OCI-M1 (cell line): ENCODE measurements around the gene SIGLEC1.

Experiments used
- DNase-seq: peaks from one replicate; lab custom pipeline; 2025; lab: John Stamatoyannopoulos, UW

Gene SIGLEC1

DNA sequence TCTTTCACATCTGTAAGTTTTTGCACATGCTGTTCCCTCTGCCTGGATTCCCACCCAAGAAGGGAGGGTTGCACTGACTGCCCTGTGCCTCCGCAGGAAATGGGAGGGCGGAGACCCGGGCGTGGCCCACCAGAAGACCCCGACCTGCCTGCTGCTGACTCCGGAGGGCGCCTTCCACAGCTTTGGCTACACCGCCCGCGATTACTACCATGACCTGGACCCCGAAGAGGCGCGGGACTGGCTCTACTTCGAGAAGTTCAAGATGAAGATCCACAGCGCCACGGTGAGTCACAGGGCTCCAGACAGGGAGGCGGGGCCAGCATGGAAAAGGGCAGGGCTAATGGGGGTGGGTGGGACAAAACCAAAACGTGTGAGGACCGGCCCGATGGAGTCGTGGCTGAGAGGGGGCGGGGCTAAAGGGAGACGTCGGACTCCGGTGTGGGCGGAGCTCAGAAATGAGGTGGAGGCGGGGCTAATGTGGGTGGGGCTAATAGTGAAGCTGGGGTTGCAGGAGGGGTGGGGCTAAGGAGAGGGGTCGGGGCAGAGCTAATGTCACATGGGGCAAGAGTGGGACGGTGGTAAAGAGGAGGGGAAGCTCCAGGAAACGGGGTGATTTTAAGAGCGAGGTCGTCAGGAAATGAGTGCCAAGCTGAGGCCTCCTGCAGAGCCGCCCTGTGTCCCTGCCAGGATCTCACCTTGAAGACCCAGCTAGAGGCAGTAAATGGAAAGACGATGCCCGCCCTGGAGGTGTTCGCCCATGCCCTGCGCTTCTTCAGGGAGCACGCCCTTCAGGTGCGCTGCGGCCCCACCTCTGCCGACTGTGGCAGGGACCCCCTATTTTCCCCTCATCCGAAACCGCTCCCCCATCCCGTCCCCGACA, 32.6 kb upstream of the SIGLEC1 start:
- peak; percentile 91 for DNase-seq

DNA sequence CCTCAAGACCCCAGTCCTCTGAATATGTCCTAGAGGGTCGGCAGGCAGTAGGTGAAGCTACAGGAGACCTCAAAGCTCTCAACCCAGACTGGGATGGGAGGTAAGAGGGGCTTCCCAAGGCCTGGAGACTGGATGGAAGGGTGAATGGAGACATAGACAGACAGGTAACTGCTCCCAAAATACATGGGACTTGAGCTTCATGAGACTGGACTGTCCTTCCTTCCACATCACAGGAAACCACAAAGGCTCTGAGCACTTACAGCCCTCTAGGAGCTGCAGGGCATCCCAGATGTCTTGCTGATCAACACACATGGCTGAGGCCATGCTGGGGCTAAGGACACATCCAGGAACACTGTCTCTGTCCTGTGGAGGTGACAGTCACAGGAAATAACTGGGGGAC, 31.6 kb upstream of the SIGLEC1 start:
- no peak for DNase-seq

GRCh38 chr20:3743251-3743650, 30.9 kb upstream of the SIGLEC1 start:
- no peak for DNase-seq

DNA sequence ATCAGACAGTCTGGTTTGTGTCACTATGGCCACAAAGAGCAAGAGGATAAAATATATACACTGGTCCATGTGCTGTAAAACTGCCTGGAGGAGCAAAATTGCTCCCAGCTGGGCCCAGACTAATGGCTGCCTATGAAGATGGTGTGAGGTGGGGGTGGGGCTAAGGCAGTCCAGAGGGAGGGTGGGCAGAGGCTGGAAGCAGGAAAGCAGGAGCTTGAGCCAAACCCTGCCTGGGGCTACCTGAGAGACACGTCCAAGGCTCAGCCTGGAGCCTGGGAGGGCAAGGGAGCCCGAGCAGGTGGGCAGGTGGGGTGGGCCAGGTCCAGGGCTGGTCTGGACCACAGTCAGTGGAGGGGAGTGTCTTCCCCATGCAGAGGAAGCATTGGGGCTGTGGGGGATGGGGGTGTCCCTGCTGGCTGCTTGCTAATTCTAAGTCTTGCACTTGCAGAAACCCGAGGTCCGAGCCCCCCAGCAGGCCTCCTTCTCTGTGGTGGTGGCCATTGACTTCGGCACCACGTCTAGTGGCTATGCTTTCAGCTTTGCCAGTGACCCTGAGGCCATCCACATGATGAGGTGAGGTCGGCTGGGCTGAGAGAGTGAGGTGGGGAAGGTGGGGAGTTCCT, 29.5 kb upstream of the SIGLEC1 start:
- DNase-seq = no peak

- DNase-seq = no peak
Observed at GRCh38 chr20:3740615-3741301, 28.4 kb upstream of the SIGLEC1 start.

DNA sequence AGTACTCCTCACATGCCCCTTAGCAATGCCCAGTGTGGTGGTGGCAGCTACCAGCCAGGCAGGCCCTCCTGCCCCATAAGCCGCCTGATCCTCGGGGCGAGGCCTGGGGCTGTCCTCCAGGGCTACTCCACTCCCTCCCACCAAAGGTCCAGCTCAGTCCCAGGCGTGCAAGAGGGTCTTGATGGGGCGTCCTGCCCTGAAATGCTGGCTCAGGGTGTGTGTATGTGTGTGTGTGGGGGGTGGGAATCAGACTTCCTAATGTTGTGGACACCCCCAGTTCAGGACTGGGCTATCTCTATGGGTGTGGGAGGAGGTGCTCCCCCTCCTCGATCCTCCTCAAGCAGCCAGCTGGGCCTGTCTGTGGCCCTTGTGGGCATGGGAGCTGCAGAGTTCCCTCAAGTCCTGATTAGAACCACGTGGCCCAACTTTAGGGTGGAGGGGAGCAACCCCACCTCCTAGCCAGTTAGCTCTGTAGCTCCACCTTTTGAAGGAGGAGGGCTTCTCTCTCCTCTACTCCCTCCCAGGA, 27.6 kb upstream of the SIGLEC1 start:
- peak; percentile 36 for DNase-seq

GRCh38 chr20:3739054-3739925, 26.9 kb upstream of the SIGLEC1 start:
- DNase-seq = no peak

DNA sequence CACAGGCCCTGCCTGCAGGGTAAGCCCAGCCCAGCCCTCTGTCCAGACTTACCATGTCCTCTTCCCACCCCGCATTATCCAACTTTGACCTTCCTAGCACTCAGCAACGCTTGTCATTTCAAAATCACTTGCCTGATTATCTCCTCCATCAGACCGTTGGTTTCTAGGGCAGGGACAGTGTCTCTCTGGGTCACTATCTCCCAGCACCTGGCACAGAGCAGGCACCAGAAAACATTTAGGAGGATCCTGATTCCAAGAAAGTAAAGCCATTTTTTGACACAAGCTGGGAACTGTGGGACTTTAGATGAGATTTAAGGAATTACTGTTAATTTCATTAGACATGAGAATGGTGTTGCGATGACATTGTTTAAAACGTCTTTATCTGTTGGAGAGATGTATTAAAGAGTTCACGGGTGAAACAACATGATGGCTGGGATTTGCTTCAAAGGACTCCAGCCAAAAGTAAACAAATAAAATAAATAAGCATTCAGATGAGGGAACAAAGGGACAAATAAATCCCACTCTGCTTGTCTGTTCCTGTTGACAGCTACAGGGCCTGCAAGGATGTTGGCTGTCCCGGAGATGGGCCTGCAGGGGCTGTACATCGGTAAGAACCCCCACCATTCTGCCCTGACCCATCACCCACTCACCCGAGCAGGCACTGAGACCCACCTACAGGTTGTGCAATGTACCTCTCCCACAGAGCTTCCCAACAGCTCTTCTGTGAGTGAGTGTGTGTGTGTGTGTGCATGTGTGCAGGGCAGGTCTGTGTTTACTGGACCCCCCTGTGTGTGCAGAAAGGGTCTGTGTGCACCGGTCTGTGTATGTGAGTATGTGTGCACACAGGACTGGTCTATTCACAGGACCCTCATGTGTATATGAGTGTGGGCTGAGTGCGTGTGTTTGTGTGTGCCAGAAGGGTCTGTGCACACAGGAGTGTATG, 26.0 kb upstream of the SIGLEC1 start:
- peak; percentile 35 for DNase-seq

- no peak for DNase-seq
Observed at GRCh38 chr20:3735768-3736167, 23.4 kb upstream of the SIGLEC1 start.

GRCh38 chr20:3734111-3734843, 21.9 kb upstream of the SIGLEC1 start:
- DNase-seq = no peak

DNA sequence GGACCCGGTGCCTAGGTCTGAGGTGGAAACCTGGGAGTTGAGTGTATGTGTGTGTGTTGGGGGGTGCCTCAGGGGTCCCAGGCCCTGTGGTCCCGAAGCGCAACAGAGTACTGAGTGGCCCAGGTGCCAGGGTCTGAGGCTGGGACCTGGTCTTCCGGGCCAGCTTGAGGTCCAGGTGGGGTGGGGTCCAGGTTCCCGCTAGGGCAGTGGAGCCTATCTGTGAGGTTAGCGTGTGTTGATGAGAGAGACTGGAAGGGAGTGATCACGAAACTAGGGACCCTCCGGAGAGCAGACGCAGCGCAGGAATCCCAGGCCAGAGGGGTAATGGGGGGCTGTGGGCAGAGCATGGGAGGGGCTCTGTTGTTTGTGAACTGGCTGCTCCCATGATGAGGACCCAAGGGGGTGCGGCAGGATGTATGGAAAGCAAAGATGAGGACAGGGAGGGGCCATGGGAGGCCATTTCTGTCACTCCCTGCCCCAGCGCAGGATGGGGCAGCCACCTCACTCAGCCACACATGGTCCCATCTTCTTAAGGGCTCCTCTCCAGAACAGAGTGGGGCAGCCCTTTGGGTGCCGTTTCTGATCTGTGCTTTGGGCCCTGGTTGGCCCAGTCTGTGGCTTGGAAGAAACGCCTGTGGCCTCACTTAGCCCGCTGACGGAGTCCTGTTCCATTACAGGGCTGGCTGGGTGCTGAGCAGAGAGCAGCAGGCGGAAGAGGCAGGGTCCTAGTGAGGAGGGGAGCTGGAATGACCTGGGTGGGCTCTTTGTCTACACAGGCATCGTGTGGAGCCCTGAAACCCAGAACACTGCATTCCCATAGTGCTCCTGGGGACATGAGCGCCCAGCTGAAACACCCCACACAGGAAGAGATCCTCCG, 21.0 kb upstream of the SIGLEC1 start:
- no peak for DNase-seq

DNA sequence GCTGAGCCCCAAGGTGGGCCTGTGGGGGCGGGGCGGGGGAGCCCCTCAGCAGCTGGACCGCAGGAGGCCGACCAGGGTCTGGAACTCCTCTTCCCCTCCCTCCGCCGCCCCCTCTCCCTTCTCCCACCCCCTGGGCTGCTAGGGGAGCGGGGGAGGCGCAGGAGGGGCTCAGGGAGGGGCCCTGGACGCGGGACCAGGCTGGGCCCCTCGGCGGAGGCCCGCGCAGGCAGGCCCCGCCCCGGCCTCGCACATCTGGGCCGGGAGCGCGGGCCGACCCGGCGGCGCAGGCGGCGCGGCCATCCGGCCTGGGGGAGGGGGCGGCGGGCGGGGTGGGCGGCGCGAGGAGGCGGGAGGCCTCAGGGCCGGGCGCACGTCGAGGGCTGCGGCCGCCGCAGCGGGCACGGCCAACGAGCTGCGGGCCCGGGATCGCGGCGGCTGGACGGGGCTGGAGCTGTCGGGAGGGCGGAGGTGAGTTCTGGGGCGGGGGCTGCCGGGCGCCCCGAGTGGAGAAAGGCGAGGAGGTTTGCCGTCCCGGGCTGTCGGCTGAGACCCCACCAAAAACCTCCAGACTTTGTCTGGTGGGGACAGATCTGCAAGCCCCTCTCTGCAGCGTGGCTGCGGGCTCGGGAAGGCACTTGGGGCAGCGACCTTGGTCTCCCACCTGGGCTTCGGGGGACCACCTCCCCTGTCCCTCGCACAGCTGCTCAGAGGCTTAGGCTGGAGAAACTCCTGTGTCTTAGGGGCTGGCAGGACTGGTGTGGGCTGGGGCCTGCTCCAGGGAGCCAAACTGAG, 20.1 kb upstream of the SIGLEC1 start, which contains the start of gene HSPA12B:
Gene HSPA12B (plus strand): TSS at position 359 of the 792 bp plus-strand sequence. CDS start 5,990 bp downstream, outside the sequence.
- no peak for DNase-seq

DNA sequence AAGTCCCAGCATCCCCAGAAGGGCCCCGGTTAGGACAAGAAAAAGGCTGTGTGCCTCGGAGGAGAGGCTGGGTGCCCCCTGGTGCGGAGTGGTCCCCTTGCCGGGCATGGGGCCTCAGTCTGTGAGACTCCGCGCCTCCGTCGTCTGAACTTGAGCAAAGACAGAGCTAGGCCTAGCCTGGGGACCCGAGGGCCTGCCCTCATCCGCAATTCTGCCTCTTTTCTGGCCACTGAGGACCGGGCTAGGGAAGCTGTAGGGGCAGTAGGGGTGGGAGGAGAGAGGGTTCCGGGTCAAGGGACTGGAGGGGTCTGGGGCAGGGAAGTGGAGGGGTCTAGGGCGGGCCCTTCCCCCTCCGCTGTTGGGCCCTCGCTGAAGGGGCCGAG, 19.5 kb upstream of the SIGLEC1 start:
- no peak for DNase-seq

GRCh38 chr20:3730803-3731672, 18.6 kb upstream of the SIGLEC1 start:
- no peak for DNase-seq

DNA sequence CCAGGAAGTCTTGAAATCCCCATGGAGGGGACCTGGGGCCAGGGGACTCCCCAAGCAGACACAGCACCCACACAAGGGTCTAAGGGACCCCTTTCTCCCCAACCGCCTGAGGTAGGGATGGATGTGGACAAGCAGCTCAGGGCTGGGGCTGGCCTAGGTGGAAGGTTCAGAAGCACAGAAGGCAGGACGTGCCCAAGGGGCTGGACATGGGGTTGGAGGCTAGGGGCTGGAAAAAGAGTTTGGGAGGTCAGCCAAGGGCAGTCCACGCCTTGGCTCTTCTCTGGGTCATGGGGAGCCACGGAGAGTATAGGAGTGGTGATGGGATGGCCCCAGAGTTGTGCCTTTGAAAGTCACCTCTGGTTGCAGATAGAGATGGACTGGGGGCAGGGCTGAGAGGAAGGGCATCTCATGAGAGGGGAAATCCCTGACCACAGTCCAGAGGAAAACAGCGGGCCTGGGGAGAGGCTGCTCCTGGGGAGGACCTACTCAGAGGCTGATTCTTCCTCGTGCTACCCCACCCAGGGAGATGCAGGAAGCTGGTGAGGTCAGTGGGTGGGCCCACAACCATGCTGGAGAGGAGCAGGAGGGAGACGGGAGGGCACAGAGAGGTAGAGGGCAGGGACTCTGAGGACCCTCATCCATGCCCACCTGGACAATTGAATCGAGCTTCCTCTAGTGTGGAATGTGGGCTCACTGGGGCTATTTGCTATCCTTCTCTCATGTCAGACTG, 17.6 kb upstream of the SIGLEC1 start:
- no peak for DNase-seq

- DNase-seq = no peak
Observed at GRCh38 chr20:3729378-3729777, 17.0 kb upstream of the SIGLEC1 start.
